HG03139 (cell line): ENCODE results near the gene LIMCH1.
"Not testable (repeated sequence)": the region's sequence is repeated elsewhere in the genome, so short reads cannot be mapped to it uniquely, and the experiment has no call there.

Experiments
- ATAC-seq: cut with Tn5 transposase; IDR thresholded peaks from one replicate; pipeline ENCODE4 v1.9.1; 2021; ENCODE audit not compliant: unreplicated experiment

The LIMCH1 gene

DNA sequence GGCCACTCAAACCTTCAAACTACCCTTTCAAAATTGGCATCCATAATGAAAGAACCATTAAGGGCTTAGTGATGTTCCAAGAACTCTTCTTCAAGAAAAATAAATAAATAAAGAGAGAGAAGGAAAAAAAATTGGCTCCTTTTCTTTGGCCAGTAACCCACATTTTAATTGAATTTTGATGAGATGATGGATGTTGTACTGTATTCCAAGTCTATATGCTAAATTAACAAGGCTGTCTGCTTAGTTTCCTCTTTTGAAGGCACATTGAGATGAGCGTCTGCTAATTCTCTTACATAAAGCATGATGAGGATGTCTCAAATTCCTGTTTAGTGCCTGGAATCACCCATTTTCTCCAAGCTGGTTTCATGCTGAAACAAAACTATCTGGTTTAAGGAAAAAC is 177.2 kb downstream of the LIMCH1 start:
- no peak for ATAC-seq

DNA sequence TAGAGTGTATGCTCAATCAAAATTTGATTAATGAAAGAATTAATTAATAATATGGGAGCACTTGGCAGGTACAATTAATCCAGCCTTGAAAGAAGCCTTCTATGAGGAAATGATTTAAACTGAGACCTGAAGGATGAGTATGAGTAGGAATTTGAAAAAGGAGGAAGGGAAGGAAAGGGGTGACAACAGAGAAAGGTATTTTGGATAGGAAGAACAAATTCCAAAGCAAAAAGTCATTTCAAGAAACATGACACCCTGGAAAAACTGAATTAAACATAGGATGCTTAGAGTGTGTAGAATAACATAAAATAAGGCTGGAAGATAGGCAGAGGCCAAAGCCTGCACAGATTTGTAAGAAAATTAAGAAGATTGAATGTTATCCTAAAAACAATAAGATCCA is 180.9 kb downstream of the LIMCH1 start:
- ATAC-seq: no peak

DNA sequence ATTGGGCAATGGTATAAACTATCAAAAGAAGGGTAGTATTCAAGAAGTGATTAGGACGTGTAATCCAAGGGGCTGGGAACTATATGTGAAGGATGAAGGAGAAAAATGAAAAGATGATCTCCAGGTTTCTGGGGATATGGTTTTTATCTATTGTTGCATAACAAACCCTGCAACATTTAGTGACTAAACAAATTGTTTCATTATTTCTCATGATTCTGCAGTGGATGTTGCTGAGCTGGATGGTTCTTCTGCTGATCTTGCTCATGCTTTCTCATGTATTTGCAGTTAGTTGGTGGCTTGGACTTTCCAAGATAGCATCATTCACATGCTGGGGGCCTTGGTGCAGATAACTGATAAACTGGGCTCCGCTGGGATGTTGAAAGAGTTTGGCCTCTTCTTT is 181.5 kb downstream of the LIMCH1 start:
- ATAC-seq: no peak

GRCh38 chr4:41722181-41722580 is 184.2 kb downstream of the LIMCH1 start:
- no peak for ATAC-seq

DNA sequence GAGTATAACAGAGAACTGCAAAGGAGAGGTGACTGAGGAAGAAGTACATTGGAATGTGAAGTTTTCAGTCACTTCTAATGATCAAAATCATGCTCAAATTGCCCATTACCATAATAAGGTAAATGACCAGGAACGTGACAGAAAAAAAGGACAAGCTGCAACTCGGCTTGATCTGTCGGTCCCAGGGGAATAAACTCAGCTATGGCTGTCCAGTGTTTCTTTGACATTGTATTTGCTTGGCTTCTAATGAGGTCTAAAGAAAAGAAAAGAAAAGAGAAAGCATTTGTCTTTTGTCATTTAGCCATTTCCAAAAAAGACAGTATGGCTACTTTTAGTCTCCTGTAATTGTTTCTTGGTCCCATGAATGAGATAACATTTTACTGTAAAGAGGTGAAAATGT is 185.3 kb downstream of the LIMCH1 start:
- no peak for ATAC-seq

DNA sequence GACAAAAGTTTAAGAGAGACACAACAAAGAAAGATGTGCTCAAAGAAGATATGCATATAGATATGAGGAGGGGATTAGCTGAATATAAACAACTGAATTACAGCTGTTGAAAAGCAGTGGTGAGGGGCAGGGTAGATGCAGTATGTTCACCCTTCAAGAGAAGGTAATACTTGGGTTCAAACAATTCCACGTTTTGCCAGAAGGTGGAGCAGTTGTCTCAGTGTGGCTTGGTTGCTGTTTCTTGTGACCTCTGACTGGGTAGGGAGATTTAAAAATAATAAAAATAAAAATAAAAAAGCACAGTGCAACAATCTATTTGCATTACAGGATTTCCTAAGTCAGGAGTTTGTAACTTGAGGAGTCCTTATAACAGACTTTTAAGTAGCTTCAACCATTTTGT is 187.3 kb downstream of the LIMCH1 start:
- ATAC-seq: no peak

GRCh38 chr4:41727861-41728572 is 190.1 kb downstream of the LIMCH1 start:
- ATAC-seq: no peak

- no peak for ATAC-seq
Observed at GRCh38 chr4:41728573-41728913, 190.6 kb downstream of the LIMCH1 start.

- no peak for ATAC-seq
Observed at GRCh38 chr4:41731569-41732126, 193.7 kb downstream of the LIMCH1 start.

GRCh38 chr4:41734371-41734770 is 196.4 kb downstream of the LIMCH1 start:
- ATAC-seq: no peak

DNA sequence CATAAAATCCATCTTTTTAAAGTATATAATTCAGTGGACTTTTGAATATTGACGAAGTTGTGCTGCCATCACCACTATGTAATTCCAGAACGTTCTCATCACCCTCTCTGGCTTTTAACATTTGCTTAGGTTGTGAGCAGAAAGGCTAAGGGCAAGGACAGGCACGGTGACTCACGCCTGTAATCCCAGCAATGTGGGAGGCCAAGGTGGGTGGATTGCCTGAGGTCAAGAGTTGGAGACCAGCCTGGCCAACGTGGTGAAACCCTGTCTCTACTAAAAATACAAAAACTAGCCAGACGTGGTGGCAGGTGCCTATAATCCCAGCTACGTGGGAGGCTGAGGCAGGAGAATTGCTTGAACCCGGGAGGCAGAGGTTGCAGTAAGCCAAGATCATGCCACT is 199.5 kb downstream of the LIMCH1 start:
- ATAC-seq: not testable (repeated sequence)

DNA sequence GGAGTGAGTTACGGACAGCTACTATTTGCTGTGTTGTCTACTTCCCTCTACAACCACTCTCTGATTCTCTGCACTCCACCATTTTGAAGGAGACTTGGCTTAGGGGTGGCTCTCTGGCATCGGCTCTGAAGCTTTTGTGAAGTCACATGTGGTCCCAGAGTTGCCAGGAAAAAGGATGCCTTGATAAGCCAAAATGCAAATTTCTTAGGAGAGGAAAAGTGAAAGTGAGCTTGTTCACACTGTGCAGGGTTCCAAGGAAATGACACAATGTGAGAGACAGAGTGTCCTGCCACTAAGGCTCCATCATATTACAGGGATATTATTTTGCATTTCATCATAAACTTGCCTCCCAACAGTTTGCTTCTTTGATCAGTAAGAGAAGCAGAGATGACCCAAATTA is 203.4 kb downstream of the LIMCH1 start:
- ATAC-seq: no peak

- ATAC-seq: no peak
Observed at GRCh38 chr4:41744572-41745291, 206.8 kb downstream of the LIMCH1 start.

DNA sequence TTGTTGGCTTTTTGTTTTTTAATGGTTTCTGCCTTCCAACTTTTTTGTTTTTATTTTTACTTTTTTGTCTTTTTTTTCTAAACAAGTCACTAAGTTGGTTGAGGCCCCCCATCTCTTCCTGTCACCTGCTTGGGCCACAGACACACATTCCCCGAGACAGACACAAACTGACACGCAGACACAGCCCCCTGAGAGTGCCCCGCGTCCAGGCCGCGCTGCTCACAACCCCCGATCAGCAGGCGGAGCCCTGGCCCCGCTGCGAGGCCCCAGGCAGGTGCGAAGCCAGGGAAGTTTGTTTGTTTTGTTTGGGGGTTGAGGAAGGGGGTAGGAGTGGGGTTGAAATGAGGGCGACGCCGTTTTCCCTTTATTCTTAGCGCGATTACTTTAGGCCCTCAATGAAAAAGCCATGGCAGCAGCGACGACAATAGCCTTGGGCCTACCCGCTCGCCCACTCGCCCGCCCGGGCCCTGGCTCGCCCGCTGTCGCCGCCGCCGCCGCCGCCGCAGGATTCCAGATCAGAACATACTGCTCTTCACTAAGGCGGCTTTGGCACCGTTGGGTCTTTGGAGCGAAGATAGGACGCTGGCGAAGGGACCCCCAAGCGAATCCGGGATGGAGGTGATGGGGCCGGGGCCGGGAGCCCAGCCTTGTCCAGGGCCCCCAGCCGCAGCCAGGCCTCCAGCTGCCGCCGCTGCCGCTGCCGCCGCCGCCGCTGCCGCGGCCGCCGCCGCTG is 207.5 kb downstream of the LIMCH1 start:
- no peak for ATAC-seq

DNA sequence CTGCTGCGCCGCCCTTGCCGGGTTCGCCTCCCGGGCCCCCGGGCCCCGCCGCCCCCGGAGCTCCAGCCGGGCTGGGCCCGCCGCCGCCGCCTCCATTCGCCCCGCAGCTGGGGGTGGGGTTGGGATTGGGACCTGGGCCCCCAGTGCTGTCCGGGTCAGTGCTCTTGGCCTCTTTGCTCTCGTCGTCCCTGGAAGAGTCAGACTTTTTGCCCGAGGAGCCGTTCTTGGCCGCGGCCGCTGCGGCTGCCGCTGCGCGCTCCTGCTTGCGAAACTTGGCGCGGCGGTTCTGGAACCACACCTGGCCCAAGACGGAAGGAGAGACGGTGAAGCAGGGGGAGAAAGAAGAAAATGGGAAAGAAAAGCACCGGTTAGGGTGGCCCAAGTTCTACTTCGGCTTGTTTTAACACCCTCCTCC is 208.1 kb downstream of the LIMCH1 start:
- no peak for ATAC-seq

DNA sequence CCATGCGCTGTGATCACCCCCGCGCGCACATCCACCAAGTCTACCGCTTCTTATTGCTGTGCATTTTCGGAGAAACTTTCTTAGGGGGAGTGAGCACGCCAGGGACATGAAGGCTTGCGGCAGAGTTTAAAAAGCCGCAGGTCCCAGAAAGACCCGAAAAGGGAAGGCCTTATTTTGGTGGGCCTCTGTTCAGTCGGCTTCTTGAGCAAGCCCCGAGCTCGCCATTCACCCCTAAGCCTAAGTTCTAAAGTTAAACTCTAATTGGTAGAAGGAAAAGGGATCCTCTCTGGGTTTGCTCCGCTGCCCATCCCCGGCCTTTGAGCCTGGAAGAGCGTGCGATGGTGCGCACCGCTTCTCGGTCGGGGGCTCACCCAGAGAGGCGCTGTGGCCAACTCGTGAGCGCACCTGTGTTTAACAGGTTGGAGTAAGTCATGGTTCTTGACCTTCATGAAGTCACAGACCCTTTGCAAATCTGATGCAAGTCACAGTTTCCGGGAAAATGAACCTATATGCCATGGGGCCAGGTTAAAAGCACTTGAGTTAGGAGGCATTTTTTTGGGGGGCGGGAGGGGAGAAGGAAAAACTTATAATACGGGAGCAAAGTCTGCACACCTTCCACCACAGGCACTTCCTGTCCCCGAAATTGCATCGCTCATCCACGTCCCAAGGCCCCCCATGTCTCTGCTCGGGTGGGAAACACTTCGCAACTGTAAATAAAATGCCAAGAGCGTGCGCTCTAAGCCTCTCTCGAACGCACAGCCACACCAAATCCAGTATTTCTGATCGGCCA is 208.7 kb downstream of the LIMCH1 start:
- no peak for ATAC-seq

GRCh38 chr4:41747230-41748055 is 209.5 kb downstream of the LIMCH1 start:
- no peak for ATAC-seq

- no peak for ATAC-seq
Observed at GRCh38 chr4:41748074-41748570, 210.2 kb downstream of the LIMCH1 start.

GRCh38 chr4:41748571-41749475 is 210.9 kb downstream of the LIMCH1 start, which contains the start of gene PHOX2B:
Gene PHOX2B, minus strand, starts transcription at chr4:41748725. Its CDS starts 115 bp downstream, at chr4:41748610.
- ATAC-seq: no peak
